CD4-positive, alpha-beta T cell treated with Interferon gamma for 1 hour (primary cell): ENCODE data around the gene CFAP43.

Source experiments
- DNase-seq: peaks from one replicate; pipeline ENCODE4 v3.0.0-alpha.2; 2020

Gene CFAP43

DNA sequence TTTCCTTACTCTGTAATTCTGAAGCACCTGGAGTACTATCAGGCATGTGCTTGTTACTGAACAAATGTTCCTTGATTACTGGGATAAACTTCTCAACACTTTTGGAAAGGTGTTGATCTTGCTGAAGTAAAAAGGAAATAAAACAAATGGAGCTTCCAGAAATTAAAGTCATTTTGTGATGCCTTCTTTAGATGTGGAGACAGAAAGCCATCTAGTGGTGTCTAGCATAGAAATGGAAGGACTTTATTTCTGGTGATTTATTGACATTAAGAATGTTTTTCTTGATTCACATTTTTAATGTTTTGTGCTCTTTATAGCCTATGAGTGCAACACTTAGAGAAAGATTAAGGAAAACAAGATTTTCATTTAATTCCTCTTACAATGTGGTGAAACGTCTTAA lies 108.8 kb downstream of the CFAP43 start:
- DNase-seq = no peak

DNA sequence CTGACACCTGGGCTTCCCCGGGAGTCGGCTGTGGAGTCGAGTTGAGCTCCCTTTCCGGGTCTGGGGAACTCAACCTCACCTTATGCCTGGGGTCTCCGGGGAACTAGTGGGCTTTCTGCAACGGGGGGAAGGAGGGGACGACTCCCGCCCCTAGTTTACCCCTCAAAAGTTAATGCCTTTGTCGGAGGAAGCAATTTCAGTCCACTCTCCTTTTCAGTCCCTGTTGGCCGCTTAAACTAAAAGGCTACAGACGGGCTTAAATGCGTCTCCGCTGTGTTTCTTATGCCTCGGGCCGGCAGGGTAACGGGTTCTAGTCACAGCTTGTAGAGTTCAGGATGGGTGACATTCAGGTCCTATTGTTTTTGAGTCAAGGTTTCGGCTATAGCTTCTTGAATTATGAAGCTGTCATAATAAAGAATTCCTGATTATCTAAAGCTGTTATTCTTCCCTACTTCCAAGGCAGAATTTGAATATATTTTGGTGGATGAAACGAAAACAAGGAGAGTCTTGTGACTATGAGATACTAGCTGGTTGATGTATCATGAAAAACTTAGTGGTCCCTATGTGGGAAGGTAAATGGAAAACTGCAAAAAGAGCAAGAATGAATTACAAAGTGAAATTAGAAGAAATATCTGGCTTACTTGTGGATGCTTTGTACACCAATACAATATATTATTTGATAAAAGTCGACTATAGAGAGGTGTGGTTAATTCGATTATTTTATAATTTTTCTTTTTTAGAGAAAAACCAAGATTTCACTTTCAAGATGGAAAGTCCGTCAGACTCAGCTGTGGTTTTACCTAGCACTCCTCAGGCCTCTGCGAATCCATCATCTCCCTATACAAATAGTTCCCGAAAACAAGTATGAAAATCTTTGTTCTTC lies 109.7 kb downstream of the CFAP43 start:
- DNase-seq = no peak

DNA sequence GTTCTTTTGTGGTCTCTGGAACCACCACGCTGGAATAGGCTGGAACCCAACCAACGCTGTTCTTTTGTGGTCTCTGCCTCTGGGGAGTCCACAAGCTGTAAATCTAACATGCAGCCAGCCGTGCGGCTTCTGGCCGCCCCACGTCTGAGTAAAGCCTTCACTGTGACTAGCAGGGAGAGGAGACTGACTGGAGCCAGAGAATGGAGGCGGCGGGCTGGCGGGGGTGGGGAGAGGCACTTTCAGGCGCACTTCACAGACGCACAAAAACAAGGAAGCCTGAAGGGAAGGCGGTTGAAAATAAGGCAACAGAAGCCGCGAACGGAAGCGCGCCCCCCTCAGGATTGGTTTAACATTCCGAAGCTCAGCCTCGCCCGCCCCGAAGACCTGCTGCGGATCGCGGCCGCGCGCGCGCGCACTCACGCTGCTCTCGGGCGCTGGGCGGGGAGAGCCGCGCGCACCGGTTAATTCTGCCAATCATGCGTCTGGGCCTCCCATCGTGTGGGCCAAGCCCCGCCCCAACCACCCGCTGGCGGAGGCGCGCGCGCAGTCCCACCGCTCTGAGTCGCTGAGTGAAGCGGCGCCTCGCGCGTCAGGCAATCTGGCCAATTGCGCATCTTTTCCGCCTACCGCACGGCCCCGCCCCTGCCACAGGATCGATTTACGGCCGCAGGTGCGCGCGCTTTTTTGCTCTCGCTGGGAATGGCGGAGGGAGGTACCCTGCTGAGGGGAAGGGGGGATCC lies 110.5 kb downstream of the CFAP43 start, which contains the start of gene SFR1:
Gene SFR1 (plus strand): TSS at position 687 of the 740 bp plus-strand sequence. CDS start 13 bp downstream, at position 700.
- DNase-seq = peak; percentile 99

DNA sequence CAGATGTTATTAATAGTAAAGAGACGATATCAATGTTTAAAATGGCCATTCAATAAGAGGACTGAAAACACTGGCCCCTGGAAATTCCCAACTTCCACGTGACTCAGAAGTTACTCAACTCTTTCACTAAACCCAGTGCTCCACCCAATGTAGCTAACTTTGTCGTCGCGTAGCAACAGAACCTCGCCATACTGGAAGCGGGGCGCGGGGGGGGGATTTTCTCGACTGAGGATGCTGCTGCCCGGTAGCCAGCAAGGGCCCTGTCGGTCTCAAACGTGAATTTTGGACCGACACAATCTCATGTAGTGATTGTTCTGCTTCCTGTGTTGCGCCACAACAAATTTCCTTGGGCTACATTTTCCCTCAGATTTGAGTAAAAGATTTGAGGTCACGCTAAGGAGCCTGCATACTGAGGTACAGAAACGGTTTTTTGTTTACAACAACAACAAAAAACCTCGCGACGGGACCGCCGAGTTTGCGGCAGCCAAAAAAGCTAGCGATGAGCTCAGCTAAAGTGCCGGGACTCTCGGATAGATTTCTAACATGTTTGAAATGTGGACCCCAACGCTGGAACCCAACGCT lies 111.2 kb downstream of the CFAP43 start:
- peak; percentile 91 for DNase-seq

DNA sequence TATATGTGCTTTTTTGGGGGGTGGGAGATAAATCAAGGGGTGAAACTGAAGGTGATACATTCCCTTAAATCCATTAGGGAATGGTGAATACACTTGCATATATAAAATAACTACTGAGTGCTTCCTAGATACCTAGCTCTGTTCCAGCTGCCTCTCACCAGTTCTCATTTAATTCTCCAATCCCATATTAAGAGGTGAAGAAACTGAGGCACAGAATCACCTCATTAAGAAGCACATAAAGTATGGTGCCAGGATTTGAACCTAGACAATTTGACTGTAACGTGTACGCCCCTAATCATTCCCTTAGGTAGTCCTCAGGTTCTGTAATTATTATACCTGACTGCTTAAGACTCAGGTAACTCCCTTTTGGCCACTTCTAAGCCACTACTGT lies 111.7 kb downstream of the CFAP43 start:
- DNase-seq = no peak

DNA sequence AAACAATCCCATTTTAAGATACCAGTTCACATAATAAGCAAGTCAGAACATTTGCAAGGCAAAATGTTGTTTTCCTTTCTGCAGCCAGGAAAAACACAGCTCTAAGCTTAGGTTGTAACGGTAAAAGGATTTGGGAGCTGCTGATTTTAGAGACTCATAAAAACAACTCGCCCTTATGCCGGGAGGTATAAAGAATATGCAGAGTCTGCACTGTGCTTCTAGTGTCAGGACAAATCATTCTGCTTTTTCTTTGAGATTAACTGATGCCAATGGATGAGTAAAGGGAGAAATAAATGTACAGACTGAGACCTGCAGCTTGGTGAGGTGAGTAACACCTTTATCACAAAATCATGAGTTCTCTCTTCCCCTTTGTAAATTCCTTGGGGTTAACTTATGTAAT lies 112.2 kb downstream of the CFAP43 start:
- no peak for DNase-seq

DNA sequence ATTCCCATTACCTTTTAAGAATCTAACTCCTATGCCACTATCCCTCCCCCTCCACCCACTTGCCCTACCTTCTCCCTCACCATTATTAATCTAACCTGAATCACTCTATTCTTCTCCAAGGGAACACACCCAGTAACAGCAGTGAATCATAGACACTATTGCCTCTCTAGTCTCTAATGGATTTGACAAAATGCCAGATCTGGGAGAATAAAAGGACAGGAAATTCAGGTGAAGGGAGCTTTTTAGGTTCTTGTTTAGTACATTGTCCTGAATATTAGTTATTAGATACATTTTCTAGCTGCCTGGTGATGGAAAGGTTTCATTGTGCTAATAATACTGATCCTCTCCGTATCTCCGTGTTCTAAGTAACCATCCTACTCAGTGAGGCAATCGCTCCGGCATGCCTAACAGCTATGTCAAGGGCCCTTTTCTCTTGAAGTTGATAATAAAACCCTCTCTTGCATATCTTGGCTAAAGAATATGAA lies 114.3 kb downstream of the CFAP43 start:
- DNase-seq = no peak

DNA sequence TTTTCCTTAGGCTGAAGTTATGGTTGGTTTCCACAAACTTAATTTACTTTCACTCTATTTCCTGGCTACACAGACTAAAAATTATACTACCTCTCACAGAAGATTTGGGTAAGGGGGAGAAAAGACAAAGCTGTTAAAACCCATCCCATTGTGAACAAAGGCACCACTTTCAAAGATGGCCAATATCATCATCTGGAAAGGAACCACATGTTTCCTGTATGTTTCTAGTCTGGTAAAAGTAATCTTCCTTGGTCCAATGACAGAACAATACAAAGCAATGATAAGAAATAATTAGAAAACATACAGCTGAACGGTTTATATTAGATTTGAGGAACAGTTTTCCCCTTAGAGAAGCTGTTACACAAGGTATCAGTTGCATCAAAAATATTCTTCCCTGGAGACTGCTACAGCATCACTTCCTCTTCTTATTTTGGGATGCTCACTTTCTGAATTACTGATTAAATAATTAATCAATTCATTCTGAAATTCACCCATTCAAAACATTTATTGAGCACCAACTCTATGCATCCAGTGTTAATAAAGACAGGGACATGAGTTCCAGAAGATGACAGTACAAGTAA lies 118.7 kb downstream of the CFAP43 start:
- DNase-seq = no peak

DNA sequence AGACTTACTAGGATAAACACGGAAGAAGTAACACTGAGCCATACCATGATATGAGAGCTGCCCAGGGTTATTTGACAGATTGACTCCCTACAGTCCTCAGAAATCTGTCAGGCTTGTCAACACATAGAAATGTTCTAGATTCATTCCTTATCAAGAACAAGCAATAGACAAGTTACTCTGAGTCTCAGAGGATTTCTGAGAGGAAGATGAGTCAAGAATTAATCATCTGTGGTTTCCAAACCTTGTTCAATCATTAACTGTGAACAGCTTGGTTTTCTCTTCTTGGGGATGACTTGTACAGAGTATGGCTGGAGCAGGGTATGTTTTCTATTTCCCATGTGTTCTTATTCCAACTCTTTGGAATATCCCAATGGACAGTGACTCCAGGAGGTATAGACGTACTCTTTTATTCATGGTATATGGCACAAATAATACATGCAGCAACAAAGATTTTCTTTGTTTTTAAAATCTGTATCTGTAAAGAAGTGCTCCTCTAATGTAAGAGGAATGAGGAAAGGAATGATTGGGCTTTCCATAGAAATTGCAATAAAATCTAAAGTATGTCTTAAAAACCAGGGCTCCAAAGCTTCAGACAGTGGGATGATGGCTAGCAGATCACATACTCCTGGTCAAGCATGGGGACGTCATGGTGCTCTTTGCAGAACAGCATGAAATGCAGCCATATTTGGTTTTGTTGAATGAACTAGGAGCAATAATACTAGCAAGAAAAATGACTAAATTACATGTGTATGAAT lies 122.1 kb downstream of the CFAP43 start:
- no peak for DNase-seq

DNA sequence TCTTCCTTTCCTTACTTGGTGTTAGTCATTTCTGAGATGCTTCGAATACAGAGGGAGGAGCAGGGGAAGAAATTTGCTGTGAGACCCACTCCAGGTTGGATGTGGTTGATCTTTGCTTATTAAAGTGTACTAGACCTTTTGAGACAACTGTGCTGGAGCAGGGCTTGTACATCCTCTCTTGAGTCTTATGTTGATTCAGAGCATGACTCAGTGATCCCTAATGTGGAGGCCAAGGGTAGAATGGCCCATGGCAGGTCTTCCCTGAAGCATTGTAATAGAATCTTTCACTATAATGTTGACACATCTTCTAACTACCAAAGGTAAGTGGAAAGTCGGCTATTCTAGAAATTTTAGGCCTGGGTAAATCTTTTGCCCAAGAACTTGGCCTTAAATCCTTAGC lies 127.2 kb downstream of the CFAP43 start:
- no peak for DNase-seq

DNA sequence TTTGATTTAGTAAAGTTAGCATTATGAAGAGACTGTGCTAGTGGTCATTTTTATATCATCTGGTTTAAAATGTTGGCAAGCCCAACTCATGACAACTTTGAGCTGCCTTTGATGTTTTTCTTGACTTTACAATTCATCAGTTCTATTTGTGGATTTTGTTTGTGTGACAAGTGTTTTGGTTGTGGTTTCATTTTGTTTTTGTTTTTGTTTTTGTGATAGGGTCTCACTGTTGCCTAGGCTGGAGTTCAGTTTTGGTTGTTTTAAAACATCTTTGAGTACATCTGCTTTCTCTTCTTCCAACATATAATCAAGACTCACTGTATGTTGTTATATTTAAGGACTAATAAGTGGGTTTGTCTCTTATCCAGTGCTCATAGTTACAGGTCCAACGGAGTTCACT lies 127.7 kb downstream of the CFAP43 start:
- DNase-seq = no peak

DNA sequence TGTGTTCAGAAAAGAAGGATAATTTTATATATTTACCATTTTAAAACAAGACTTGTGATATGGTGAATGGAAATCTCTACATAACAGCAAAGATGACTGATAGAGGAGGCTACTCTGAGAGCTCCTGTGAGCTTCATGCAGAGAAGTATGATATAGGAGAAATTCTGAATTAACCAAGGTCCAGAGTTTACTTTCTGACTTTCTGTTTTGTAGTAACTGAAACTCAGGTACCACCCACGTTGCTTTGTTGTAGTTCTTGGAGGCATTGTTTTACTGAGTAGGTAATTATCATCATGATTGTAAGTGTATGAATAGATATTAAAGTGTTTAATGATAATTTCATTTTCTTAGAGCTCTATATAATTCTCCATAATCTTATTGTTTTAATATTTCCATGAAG lies 128.2 kb downstream of the CFAP43 start:
- no peak for DNase-seq

DNA sequence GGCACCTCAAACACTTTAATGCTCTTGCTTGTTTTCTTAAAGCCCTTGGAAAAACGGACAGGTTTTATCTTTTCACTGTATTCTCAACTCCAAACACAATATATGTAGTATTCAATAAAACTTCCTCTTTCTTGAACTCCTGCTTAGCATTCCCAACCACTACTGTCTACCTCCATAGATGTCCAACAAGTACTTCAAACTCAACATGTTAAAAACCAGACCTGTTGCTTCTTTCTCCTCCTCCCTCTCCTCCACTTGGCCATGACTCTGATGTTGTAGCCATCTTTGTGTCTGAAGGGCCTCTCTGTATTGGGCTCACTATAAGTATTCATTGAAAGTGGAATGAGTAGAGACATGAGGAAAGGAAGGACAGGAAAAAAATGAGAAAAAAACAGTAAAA lies 130.3 kb downstream of the CFAP43 start:
- DNase-seq = no peak

DNA sequence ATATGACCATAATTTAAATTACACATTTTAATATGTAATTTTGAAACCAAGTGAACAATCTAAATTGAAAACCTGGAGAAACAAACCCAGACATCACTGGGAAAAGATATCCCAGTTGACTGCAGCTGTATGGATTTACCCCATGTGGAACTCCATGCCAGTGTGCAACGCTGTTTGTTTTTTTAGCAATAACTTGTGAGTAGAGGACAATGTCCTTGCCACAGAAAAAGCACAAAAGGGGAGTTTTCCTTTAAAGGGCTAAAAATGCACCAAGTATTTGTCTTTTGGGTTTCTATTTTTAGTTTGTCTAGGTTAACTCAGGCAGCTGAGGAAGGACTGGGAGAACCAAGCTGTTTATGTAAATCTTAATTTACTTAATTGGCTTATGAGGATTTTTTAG lies 131.4 kb downstream of the CFAP43 start:
- no peak for DNase-seq

DNA sequence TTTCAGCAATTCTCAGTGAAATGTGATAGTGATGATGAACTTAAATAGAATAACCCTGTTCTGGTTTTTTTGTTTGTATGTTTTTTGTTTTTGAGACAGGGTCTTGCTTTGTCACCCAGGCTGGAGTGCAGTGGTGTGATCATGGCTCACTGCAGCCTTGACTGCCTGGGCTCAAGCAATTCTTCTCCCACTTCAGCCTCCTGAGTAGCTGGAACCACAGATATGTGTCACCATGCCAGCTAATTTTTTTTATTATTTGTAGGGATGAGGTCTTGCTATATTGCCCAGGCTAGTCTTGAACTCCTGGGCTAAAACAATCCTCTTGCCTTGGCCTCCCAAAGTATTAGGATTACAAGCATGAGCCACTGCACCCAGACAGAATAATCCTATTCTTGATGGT lies 132.2 kb downstream of the CFAP43 start:
- DNase-seq = no peak

DNA sequence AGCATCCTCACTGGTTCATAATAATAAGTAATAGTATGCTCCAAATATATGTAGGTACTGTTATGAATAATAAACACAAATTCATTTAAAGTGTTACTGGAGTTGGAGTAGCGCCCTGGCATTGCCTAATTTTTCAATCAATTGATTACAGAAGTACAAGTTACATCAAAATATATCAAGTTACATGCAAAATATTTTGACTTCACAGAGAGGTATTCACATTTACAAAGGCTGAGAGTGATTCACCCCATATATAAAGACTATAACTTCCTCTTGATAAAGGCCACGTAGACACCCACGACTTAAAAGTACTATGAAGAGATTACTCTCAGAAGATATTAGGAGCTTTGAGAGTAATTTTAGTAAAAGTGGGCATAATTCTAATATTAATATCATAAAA lies 132.9 kb downstream of the CFAP43 start:
- no peak for DNase-seq

DNA sequence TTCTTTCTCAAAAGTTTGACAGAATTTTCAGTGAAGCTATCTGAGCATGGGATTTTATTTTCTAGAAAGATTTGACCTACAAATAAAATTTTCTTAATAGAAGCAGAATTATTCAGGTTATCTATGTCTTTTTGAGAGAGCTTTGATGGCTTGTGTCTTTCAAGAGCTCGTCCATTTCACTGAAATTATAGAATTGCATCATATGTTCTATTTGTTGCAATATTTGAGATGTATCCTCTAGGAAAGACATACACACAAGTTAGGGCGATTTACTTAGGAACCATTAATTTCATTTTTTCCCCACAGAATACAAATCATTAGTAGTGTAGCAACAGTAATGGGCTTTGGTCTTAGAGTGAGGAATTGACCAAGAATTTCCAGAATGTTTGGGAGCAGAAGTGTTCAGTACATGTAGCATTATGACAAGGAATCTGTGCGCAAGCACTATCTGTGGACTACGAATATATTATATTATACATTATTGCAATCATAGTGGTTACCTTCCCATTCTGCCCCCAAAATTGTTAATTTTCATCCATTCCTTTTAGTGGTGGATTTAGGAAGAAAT lies 133.7 kb downstream of the CFAP43 start:
- no peak for DNase-seq

DNA sequence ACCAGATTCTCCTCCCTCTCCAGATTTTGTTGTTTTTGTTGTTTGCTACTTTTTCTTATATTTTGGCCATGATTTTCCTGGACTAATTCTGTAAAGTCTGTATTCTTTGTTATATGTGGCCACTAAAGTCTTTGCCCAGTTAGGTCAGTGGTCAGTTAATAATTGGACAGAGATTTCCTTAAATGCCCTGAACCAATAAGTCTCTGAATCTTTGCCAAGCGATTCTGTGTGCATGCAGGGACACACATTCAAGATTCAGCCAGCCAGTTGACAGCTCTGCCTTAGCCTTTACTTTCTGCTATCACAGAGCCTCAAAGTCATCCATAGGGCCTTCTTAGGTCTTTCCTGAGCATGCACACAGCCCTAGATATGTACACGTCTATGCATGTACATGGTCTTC lies 135.5 kb downstream of the CFAP43 start:
- no peak for DNase-seq

DNA sequence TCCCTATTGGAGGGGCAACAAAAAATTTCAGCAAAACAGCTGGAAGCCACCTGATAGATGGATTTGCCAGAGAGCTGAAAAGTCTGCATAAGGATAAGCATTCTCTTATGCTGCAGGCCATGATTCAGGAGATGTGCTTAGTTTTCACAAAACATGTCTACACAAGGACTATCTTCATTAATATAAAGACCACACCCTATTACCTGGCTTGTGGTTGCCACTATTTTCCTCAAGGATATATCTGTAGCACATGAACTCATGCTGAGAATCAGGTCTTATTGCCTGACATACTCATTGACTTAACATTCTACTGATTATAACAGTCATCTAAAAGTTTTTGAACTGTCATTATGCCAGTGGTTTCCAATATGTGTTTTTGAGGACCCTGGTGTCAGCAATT lies 139.4 kb downstream of the CFAP43 start:
- DNase-seq = no peak

DNA sequence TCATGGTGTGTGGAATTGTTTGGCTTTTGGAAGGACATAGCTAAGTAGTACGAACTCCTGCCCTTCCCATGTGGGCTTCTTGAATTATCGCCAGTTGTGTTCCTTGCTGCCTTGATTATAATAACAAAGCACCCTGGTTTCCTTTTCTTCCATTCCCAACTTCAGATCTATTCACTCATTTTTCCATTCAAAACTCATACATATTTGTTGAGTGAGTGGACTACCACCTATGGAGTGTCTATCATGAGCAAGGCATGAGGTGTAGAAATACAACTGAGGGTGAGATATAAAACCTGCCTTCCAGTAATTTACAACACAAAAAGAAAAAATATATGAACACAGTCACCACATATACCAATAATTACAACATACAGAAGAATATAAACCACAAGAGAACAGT lies 141.6 kb downstream of the CFAP43 start:
- no peak for DNase-seq

DNA sequence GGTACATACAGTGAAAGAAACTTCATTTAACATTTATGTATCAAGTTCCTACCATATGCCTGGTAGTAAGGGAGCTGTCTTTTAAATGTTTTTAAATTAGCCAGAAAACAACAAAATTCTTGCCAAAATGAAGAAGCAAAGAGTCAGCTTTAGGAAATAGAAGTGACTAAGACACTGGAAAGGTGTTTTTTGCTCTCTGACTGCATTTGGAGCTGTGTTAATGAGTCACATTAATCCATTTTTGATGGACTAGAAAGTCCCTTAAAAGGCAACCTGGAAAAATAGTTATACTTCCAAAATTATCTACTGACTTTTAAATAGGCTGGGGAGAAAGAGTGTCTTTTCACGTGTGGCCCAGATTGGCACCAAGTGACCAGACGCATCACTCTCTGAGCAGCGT lies 142.5 kb downstream of the CFAP43 start:
- DNase-seq = no peak

DNA sequence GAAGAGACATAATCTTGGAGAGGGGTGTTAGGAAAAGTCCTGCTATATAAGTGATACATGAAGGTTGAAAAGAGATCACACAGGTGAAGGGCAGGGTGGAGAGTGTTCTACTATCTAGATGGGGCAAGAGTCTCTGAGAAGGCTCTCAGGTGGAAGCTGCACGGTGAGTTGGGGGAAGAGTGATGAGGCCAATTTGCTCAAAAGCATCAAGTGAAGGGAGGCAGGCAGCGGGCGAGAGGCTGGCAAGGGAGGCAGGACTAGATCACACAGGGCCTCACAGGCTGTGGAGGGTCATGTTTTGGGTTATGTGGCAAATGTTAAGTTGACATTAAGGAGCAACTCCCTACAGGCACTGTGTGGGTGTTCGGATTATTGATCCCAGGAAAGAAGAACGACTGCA lies 143.9 kb downstream of the CFAP43 start:
- DNase-seq = no peak
